Activated T-cell treated with anti-CD3 and anti-CD28 coated beads for 4 hours (primary cell): Measurements from ENCODE around the gene IRGQ.
"Not testable (repeated sequence)": the region's sequence is repeated elsewhere in the genome, so short reads cannot be mapped to it uniquely, and the experiment has no call there.

Source experiments
- DNase-seq: peaks from one replicate; pipeline ENCODE4 v3.0.0-alpha.2; 2020

The IRGQ gene, protein sequence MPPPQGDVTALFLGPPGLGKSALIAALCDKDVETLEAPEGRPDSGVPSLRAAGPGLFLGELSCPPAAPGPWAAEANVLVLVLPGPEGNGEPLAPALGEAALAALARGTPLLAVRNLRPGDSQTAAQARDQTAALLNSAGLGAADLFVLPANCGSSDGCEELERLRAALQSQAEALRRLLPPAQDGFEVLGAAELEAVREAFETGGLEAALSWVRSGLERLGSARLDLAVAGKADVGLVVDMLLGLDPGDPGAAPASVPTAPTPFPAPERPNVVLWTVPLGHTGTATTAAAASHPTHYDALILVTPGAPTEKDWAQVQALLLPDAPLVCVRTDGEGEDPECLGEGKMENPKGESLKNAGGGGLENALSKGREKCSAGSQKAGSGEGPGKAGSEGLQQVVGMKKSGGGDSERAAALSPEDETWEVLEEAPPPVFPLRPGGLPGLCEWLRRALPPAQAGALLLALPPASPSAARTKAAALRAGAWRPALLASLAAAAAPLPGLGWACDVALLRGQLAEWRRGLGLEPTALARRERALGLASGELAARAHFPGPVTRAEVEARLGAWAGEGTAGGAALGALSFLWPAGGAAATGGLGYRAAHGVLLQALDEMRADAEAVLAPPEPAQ

GRCh38 chr19:43595999-43596841 lies at the start of gene IRGQ, which contains the start of gene ZNF576:
TSS of gene IRGQ (minus strand) at chr19:43596134. CDS start at chr19:43595338, 796 bp downstream.
TSS of gene ZNF576 (plus strand) at chr19:43596595. CDS start at chr19:43597109, 514 bp downstream.
- DNase-seq = peak; percentile 100

GRCh38 chr19:43644181-43644580 lies 48.2 kb upstream of the IRGQ start:
- DNase-seq = no peak

- DNase-seq = no peak
Measured at GRCh38 chr19:43643326-43643725, 47.4 kb upstream of the IRGQ start.

DNA sequence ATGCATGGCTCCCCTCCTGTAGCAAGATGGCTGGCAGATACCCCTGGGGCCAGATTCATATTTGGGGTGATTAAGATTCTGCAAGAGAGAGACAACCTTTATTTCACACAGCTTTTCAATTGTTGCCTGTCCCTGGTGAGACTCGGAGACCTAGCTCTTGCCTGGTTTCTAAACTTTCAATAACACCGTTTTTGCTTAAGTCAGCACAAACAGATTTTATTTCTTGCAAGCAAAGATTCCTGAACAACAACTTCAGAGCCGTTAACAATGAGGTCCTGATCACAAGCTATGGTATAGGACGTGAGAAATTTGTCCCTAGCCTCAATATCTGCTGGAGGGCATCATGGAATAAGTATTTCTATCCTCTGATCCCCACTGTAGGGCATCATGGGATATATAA lies 46.6 kb upstream of the IRGQ start:
- no peak for DNase-seq

DNA sequence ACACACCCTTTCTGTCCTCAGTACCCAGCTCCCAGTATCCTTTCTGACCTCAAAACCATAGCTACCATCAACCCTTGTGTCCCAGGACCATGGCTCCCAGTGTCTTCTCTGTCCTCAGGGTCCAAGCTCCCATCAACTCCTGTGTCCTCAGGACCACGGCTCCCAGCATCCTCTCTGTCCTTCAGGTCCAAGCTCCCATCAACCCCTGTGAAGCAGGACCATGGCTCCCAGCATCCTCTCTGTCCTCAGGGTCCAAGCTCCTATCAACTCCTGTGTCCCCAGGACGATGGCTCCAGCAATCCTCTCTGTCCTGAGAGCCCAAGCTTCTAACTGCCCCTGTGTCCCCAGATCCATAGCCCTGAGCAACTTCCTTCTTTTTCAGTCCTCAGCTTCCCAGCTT lies 45.4 kb upstream of the IRGQ start:
- DNase-seq = no peak

- DNase-seq = no peak
Measured at GRCh38 chr19:43640424-43640757, 44.5 kb upstream of the IRGQ start.

DNA sequence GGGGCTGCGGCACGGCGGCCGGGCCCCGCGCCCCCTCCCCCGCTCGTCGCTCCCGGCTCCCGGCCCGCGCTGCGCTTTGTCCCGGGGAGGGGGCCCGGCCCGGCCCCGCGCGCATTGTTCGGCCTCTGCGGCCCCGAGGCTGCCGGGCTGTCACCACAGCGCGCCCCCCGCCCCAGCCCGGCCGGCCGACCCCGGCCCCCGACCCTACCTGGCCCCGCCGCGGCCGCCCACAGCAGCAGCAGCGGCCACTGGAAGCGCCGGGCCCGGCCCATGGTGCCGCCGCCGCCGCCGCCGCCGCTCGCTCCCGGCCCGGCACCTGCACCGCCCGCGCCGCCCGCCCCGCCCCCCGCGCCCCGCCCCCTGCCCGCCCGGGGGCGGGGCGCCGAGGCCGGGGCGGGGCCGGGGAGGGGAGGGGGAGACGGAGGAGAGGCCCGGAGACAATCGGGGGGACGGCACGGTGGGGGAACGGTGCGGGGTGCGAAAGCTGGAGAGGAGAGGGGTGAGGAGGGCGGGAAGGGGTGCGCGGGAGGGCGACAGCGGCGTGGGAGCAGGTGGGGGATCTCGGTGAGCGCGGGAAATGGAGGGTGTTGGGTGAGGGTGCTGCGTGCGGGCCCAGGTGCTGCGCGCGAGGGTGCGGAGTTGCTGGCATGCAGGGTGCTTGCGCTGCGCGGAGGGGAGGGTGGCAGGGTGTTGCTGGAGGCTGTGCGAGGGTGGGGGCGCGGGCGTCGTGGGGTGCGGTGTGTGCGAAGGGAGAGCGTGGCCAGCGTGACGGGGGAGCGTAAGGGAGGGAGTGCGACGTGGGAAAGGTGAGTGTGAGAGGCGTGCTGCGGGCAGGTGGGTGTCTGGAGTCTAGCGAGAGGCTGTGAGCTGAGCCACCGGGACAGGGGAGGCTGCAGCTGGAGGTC lies 43.8 kb upstream of the IRGQ start, which contains the start of gene CADM4:
CADM4 (minus strand) TSS at position 332 of the 905 bp plus-strand sequence; CDS start at position 272, 60 bp downstream.
- DNase-seq = peak; percentile 36

- DNase-seq = no peak
Measured at GRCh38 chr19:43638995-43639518, 43.1 kb upstream of the IRGQ start.

DNA sequence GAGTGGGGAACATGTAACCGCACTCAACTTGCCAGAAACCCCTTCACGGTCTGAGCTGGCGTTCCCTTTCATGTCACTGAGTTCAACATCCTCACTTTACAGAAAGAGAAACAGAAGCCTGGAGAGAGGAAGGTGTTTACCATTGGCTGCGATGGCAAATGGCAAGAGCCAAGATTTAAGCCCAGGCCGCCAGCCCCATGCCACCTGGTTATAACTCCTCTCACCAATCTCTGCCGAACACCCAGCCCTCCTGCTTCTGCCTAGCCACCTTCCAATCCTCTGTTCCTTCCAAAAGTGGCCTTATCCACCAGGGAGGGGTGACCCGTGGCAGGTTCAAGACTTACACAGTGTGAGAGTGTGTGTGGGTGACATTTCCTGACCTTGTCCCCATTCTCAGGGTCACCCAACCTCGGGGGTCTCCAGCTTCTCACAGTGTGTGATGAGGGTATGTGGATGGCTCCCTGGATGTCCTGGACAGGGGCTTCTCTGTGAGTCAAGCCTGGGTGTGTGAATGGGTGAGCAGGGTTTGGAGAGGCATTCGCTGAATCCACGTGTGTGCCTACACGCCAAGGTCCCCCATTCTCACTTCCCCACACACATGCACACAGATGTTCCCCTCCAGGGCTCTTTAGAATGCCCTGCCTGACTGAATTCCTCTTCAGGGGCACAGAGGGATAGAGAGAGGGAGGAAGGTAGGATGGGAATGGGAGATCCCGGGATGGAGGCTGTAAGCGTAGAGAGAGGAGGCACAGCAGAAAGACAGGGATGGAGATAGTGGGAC lies 42.5 kb upstream of the IRGQ start:
- DNase-seq = no peak

DNA sequence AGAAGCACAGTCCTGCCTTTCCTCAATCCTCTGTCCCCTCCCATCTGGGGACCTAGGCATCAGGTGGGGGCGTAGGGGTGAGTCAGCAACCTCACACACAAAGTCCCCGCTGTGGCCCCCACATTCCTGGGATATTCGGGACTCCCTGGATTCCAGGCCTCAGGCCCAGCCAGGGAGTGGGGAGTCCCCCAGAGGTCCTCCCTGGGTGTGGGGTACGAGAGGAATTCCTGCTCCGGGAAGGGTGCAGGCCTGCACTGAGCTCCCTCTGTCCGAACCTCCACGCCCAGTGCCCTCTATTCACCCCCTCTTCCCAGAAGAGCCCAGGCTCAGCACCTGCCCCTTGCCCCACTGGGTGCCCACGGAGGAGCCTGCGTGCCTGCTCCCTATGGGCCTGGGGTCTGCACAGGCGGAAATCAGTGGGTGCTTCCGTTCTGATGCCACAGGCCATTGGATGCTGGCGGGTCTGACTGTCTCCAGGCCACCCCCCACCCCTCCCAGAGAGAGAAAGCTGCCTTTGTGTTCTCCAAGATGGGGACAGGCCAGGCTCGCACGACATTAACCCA lies 40.3 kb upstream of the IRGQ start:
- no peak for DNase-seq

GRCh38 chr19:43635561-43635940 lies 39.6 kb upstream of the IRGQ start:
- DNase-seq = not testable (repeated sequence)

- no peak for DNase-seq
Measured at GRCh38 chr19:43634872-43635560, 39.1 kb upstream of the IRGQ start.

- DNase-seq = no peak
Measured at GRCh38 chr19:43634506-43634871, 38.6 kb upstream of the IRGQ start.

GRCh38 chr19:43634068-43634467 lies 38.1 kb upstream of the IRGQ start:
- DNase-seq = no peak

- no peak for DNase-seq
Measured at GRCh38 chr19:43633520-43633919, 37.6 kb upstream of the IRGQ start.

GRCh38 chr19:43631491-43631890 lies 35.6 kb upstream of the IRGQ start:
- DNase-seq = no peak

DNA sequence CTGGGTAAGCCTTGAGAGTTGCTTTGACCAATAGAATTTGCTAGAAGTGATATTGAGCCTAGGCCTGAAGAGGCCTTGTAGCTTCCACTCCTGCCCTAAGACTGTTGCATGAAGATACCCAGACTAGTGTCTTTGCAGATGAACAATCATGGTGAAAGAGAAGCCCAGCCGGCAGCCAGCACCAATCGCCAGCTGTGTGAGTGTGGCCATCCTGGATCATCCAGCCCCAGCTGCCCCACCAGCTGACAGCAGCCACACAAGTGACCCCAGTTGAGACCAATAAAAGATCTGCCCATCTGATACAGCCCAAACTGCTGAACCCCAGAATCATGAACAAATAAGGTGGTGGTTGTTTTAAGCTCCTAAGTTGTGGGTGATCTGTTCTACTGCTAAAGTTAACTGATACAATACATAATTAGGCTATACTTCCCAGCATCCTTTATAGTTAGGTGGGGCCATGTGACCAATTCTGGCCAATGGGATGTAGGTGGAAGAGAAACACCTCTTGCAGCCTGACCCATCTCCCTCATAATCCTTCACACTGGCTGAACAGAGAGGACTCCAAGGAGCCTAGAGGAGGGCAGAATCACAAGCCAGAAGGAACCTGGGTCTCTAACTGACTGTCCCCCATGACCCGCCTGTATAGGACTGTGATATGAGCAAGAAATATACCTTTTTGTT lies 32.9 kb upstream of the IRGQ start:
- DNase-seq = no peak

- DNase-seq = no peak
Measured at GRCh38 chr19:43626838-43627237, 30.9 kb upstream of the IRGQ start.

DNA sequence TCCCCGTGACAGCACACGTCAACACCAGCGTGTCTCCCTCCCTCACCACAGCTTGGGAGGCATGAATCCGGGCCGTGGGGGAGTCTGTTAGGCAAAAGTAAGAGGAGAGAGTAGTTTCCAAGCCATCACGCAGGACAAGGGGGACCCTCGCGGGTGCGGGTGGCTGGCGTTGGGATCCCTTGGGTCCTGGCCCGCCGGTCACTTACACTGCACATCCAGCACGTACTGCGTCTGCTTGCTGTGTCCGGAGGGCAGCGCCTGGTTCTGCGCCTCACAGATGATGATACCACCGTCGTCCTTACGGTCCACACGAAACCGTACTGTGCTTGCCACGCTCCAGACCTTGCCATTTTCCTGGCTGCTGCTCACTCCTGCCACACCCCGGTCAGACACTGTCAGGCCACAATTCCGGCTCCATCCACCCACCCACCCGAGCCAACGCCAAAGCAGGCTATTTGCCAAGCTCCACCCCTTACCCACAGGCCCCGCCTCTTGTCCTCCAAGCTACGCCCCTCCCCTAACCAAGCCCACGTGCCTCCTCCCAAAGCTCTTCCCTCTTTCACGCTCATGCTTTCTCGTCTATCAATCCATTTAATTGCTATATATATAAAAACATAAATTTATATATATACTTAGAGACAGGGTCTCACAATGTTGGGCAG lies 30.1 kb upstream of the IRGQ start:
- DNase-seq = no peak
